ENCODE data around the gene AGO1. TPM values are rescaled to one million over a fixed set of nuclear protein-coding genes. Genes with fewer than 3 reads are reported as not detected.

AGO1 gene
- polyA plus RNA-seq, 1 experiment, result 14.8 TPM

DNA sequence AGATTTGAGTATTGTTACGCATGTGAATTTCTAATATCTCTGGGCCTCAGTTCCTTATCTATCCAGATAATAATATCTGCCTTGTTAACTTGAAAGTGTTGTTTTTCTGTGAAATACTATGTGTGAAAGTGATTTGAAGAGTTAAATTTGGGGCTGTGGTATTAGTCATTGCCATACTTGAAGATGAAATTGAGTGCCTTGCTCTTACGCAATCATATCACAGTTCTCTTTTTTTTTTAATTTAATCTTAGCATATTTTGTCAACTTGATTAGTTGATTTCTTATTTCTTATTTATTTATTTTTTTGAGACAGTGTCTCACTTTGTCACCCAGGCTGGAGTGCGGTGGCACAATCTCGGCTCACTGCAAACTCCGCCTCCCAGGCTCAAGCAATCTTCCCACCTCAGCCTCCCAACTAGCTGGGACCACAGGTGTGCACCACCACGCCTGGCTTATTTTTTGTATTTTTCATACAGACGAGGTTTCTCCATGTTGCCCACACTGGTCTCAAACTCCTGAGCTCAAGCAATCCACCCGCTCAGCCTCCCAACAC is 44.2 kb upstream of the AGO1 start:
- ChIA-PET CTCF (no interaction called here), POLR2A (no interaction called here)
- TF ChIP-seq, protein P1, sequence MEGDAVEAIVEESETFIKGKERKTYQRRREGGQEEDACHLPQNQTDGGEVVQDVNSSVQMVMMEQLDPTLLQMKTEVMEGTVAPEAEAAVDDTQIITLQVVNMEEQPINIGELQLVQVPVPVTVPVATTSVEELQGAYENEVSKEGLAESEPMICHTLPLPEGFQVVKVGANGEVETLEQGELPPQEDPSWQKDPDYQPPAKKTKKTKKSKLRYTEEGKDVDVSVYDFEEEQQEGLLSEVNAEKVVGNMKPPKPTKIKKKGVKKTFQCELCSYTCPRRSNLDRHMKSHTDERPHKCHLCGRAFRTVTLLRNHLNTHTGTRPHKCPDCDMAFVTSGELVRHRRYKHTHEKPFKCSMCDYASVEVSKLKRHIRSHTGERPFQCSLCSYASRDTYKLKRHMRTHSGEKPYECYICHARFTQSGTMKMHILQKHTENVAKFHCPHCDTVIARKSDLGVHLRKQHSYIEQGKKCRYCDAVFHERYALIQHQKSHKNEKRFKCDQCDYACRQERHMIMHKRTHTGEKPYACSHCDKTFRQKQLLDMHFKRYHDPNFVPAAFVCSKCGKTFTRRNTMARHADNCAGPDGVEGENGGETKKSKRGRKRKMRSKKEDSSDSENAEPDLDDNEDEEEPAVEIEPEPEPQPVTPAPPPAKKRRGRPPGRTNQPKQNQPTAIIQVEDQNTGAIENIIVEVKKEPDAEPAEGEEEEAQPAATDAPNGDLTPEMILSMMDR (IDR thresholded peaks at IDR 0.05; ENCODE audit: low read depth, low read length), result no peak
- no peak for DNase-seq (ENCODE audit: low read depth, low spot score)
- Histone ChIP-seq H3K27ac (ENCODE audit: low read depth, low read length) (no peak overlapping the region), H3K27me3 (ENCODE audit: control insufficient read depth, insufficient read depth, low read length) (no peaks in the 10 kb centered on the region), H3K9me3 (ENCODE audit: control insufficient read depth, insufficient read depth, low read length) (no peaks in the 10 kb centered on the region), H3K4me3 (ENCODE audit: low read depth, low read length) (no peak overlapping the region)

DNA sequence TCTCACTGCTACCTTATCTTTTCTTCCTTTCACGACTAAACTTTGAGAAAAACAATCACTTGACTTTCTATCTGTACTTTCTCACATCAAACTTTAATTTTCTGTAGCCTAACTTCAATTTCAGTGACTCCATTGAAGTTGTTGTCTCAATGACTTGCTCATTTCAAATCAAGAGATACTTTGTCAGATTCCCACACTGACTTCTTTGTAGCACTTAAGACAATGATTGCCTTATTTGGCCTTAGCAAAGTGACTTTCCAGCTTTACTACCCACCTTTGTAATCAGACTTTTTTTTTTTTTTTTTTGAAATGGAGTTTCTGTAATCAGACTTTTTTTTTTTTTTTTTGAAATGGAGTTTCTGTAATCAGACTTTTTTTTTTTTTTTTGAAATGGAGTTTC is 38.2 kb upstream of the AGO1 start:
- Histone ChIP-seq H3K27ac (ENCODE audit: low read depth, low read length) (no peak overlapping the region), H3K4me3 (ENCODE audit: low read depth, low read length) (no peak overlapping the region), H3K27me3 (ENCODE audit: control insufficient read depth, insufficient read depth, low read length) (no peaks in the 10 kb centered on the region), H3K9me3 (ENCODE audit: control insufficient read depth, insufficient read depth, low read length) (no peaks in the 10 kb centered on the region)
- DNase-seq (ENCODE audit: low read depth, low spot score), result no peak
- ChIA-PET POLR2A (no interaction called here), CTCF (no interaction called here)
- TF ChIP-seq, protein P1 (IDR thresholded peaks at IDR 0.05; ENCODE audit: low read depth, low read length), result no peak

DNA sequence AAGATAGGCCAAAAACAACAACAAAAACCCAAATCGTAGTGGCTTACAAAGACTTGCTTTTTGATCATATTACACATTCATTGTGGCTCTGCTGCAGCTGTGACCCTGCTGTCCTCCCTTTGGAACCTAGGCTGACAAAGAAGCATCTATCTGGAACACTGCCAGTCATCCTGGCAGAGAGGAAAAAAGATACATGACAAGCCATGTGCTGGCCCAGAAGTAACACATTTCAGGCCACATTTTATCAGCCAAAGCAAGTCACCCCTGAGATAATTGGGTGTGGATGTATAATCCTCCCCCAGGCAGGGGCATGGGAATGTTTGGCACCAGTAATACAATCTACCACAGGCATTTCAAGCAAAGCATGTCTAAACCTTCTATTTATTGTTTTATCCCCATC is 37.2 kb upstream of the AGO1 start:
- Histone ChIP-seq H3K4me3 (ENCODE audit: low read depth, low read length) (no peak overlapping the region), H3K9me3 (ENCODE audit: control insufficient read depth, insufficient read depth, low read length) (no peaks in the 10 kb centered on the region), H3K27me3 (ENCODE audit: control insufficient read depth, insufficient read depth, low read length) (no peaks in the 10 kb centered on the region), H3K27ac (ENCODE audit: low read depth, low read length) (no peak overlapping the region)
- TF ChIP-seq, protein P1 (IDR thresholded peaks at IDR 0.05; ENCODE audit: low read depth, low read length), result no peak
- ChIA-PET POLR2A (no interaction called here), CTCF (no interaction called here)
- no peak for DNase-seq (ENCODE audit: low read depth, low spot score)

DNA sequence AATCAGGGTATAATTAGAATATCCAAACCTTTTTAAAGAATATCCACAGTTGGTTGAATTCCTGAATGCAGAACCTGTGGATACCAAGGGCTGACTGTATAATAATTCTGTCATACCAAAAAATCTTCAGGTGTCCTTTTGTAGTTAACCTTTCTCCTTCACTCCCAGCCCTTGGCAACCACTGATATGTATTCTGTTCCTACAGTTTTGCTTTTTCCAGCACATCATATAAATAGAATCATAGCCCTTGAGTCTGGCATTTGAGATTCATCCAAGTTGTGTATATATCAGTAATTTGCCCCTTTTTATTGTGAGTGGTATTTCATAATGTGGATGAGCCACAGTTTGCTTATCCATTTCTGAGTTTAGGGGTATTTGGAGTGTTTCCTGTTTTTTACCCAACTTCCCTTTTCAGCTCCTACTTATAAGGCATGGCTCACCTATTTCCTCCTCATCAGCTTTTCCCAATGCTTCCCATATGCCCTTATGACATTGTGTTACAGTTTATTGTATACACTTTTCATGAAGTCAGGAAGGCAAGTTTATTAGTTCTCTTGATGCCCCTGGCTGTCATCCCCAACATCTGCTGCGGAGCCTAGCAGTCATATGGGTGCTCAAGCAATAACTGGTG is 35.0 kb upstream of the AGO1 start:
- Histone ChIP-seq H3K4me3 (ENCODE audit: low read depth, low read length) (no peak overlapping the region), H3K27ac (ENCODE audit: low read depth, low read length) (no peak overlapping the region), H3K9me3 (ENCODE audit: control insufficient read depth, insufficient read depth, low read length) (no peaks in the 10 kb centered on the region), H3K27me3 (ENCODE audit: control insufficient read depth, insufficient read depth, low read length) (no peaks in the 10 kb centered on the region)
- TF ChIP-seq, protein P1 (IDR thresholded peaks at IDR 0.05; ENCODE audit: low read depth, low read length), result no peak
- ChIA-PET POLR2A (no interaction called here), CTCF (no interaction called here)
- no peak for DNase-seq (ENCODE audit: low read depth, low spot score)

DNA sequence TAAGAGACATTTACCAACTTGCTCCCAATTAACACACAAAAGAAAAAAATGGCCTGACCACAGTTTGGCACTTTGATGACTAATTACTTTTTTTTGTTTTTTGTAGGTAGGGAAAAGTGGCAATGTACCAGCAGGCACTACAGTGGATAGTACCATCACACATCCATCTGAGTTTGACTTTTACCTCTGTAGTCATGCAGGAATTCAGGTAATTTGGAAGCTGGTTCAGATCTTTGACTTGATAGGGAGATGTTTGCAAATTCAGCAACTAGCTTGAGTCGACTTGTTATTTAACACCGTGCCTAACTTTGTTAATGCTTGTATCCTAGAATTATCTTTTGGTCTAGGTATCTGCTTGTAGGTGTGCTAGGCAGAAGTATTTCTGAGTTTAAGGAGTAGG is 33.0 kb upstream of the AGO1 start:
- no peaks in the 10 kb centered on the region for H3K9me3 ChIP-seq (ENCODE audit: control insufficient read depth, insufficient read depth, low read length)
- TF ChIP-seq, protein P1 (IDR thresholded peaks at IDR 0.05; ENCODE audit: low read depth, low read length), result no peak
- no peak overlapping the region for H3K27ac ChIP-seq (ENCODE audit: low read depth, low read length)
- H3K4me3 ChIP-seq (ENCODE audit: low read depth, low read length), result no peak overlapping the region
- no peak for DNase-seq (ENCODE audit: low read depth, low spot score)
- no peaks in the 10 kb centered on the region for H3K27me3 ChIP-seq (ENCODE audit: control insufficient read depth, insufficient read depth, low read length)
- ChIA-PET CTCF (no interaction called here), POLR2A (no interaction called here)

Data from AG04450 (cell line).